Measurements from ENCODE around the gene LDLRAD4.

Gene LDLRAD4

DNA sequence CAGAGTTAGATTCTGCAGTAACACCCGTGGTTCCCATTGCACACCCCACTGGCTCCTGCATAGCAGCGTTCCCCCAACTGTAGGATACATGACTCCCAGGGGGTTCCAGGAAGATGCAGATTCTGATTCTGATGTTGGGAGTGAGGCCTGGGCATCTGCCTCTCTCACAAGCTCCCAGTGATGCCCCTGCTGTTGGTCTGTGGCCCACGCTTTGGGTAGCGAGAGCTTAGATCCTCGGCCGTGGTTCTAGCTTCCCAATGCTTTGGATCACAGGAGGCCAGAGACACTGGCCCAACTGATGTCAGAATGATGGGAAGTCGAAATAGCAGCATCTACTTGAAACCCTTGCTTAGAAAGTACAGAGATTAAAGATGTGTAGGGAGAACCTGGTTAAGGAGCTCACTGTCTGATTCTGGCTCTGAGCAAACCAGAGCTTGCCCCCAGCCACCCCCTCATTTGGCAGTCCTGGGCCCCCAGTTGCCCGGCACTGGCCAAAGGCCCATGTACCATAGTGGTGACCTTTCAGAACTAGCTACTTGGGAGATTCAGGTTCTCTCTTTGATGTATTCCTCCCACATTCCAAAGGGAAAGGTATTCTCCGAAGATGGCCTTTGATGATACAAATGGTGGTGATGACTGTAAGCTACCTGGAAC is 310.3 kb downstream of the LDLRAD4 start:
- Histone ChIP-seq H4K91ac (ENCODE audit: low read length) (no peak overlapping the region), H2BK12ac (ENCODE audit: low read length in 2 of 2) (no peak overlapping the region), H3K18ac (ENCODE audit: low read depth in 1 of 2, low read length in 2 of 2) (no peak overlapping the region), H3K14ac (ENCODE audit: low read length in 2 of 2) (no peak overlapping the region), H2BK5ac (ENCODE audit: low read depth, low read length, poor library complexity, severe bottlenecking) (no peak overlapping the region), H3K4me2 (ENCODE audit: low read length, poor library complexity, severe bottlenecking) (no peak overlapping the region), H2AK5ac (ENCODE audit: low read length, severe bottlenecking) (no peak overlapping the region), H2BK120ac (ENCODE audit: low read depth, low read length) (no peak overlapping the region), H3K27ac (ENCODE audit: low read length, poor library complexity, severe bottlenecking) (no peak overlapping the region), H3K27me3 (ENCODE audit: control insufficient read depth in 1 of 2, insufficient read depth in 1 of 2, low read length in 2 of 2) (peaks cover 0 to 12% of the 10 kb centered on the region in 2 experiments), H2BK15ac (ENCODE audit: low read depth, poor library complexity, severe bottlenecking) (no peak overlapping the region), H3K36me3 (ENCODE audit: control insufficient read depth in 1 of 2, insufficient read depth in 2 of 2, low read depth in 1 of 2, low read length in 2 of 2) (no peaks in the 10 kb centered on the region), H3K9ac (ENCODE audit: low read length) (no peak overlapping the region), H4K8ac (ENCODE audit: low read length) (no peak overlapping the region), H3K4me3 (ENCODE audit: insufficient read depth in 1 of 2, low read depth in 1 of 2, low read length in 2 of 2) (no peak overlapping the region), H3K4ac (ENCODE audit: low read depth in 1 of 2, low read length in 2 of 2) (no peak overlapping the region), H3K23ac (ENCODE audit: low read length in 2 of 2) (no peak overlapping the region), H3K9me3 (ENCODE audit: control insufficient read depth, low read length) (no peaks in the 10 kb centered on the region), H2AFZ (ENCODE audit: low read depth, low read length) (no peak overlapping the region), H3K4me1 (ENCODE audit: control insufficient read depth, insufficient read depth, low read depth, low read length) (no peaks in the 10 kb centered on the region), H3K79me1 (replicated peaks; ENCODE audit: low read length, poor library complexity, severe bottlenecking) (no peaks in the 10 kb centered on the region)
- 87% methylated on average over 9 of the region's 9 CpGs for WGBS
- DNase-seq, result no peak

DNA sequence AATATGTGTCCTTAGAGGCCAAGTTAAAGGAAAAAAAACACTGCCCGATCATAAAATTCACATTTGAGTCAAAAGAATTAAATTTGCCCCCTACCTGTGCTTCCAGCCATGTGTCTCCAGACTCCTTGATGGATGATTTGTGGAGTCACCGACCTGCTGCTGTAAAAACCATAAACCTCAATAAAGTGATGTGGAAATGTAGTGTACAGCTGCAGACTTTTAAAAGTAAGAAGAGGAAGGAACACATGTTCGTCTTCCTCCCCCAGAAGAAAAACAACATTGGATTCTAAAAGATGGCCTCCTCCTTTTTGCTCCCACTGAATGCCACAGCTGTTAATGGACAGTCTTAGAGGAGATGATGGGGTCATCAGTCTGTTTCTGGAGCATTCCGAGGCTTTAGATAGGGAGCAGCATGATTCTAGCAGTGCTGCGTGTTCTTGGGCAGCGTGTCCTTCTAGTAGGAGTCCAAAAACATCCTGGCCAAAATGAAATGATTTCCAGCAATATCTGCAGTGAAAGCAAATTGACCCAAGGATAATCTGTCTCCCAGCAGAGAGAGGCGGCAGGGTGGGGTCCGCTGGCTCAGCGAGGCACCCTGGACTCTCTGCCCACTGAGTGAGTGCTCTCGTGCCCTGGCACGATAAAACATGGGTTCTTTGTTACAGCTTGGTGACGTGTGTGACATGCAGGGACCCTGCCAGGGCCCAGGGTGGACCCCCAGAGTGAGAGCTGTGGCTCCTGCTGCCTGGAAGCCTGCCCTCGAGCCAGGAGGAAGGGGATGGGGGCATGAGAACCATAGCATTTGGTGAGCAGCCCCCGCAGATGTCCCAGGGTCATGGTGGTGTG is 311.7 kb downstream of the LDLRAD4 start:
- Histone ChIP-seq H3K9ac (ENCODE audit: low read length) (peak overlapping the region; percentile 36), H3K27ac (ENCODE audit: low read length, poor library complexity, severe bottlenecking) (no peak overlapping the region), H3K4me3 (ENCODE audit: insufficient read depth in 1 of 2, low read depth in 1 of 2, low read length in 2 of 2) (no peak overlapping the region), H4K91ac (ENCODE audit: low read length) (no peak overlapping the region), H3K14ac (ENCODE audit: low read length in 2 of 2) (no peak overlapping the region), H3K18ac (ENCODE audit: low read depth in 1 of 2, low read length in 2 of 2) (no peak overlapping the region), H4K8ac (ENCODE audit: low read length) (no peak overlapping the region), H3K9me3 (ENCODE audit: control insufficient read depth, low read length) (no peaks in the 10 kb centered on the region), H3K4me1 (ENCODE audit: control insufficient read depth, insufficient read depth, low read depth, low read length) (no peaks in the 10 kb centered on the region), H2AK5ac (ENCODE audit: low read length, severe bottlenecking) (no peak overlapping the region), H2BK12ac (ENCODE audit: low read length in 2 of 2) (no peak overlapping the region), H3K23ac (ENCODE audit: low read length in 2 of 2) (no peak overlapping the region), H2BK5ac (ENCODE audit: low read depth, low read length, poor library complexity, severe bottlenecking) (no peak overlapping the region), H3K4me2 (ENCODE audit: low read length, poor library complexity, severe bottlenecking) (no peak overlapping the region), H3K36me3 (ENCODE audit: control insufficient read depth in 1 of 2, insufficient read depth in 2 of 2, low read depth in 1 of 2, low read length in 2 of 2) (no peaks in the 10 kb centered on the region), H3K27me3 (ENCODE audit: control insufficient read depth in 1 of 2, insufficient read depth in 1 of 2, low read length in 2 of 2) (peaks cover 5 to 12% of the 10 kb centered on the region in 2 experiments), H3K79me1 (replicated peaks; ENCODE audit: low read length, poor library complexity, severe bottlenecking) (no peaks in the 10 kb centered on the region), H3K4ac (ENCODE audit: low read depth in 1 of 2, low read length in 2 of 2) (no peak overlapping the region), H2AFZ (ENCODE audit: low read depth, low read length) (no peak overlapping the region), H2BK120ac (ENCODE audit: low read depth, low read length) (no peak overlapping the region), H2BK15ac (ENCODE audit: low read depth, poor library complexity, severe bottlenecking) (no peak overlapping the region)
- DNase-seq, result no peak
- WGBS, result 89% methylated on average over 9 of the region's 14 CpGs

DNA sequence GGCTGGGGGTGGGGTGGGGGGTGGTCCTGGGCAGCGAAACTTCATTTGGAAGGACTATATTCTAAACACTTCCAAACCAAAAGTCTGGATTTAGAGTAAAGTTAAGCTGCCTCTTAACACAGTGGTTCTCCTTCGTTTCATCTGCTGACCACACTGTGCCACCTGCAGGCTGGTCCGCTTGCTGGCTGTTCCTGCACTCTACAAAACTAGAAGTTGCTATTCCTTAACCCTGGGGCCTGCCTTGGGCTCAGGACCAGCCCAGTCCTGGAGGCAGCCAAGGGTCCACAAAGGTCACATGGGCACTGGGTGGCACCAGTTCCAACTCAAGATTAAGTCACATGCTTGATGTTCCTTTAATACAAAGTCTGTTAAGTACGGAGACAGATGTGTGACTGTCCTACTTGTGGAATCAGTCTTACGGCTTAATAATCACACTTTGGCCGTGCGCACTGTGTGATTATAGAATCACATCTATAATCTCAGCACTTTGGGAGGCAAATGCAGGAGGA is 312.4 kb downstream of the LDLRAD4 start:
- no peak overlapping the region for H2BK5ac ChIP-seq (ENCODE audit: low read depth, low read length, poor library complexity, severe bottlenecking)
- H2BK15ac ChIP-seq (ENCODE audit: low read depth, poor library complexity, severe bottlenecking), result no peak overlapping the region
- H3K4me3 ChIP-seq (ENCODE audit: insufficient read depth in 1 of 2, low read depth in 1 of 2, low read length in 2 of 2), result no peak overlapping the region
- no peak overlapping the region for H3K27ac ChIP-seq (ENCODE audit: low read length, poor library complexity, severe bottlenecking)
- H3K27me3 ChIP-seq (ENCODE audit: control insufficient read depth in 1 of 2, insufficient read depth in 1 of 2, low read length in 2 of 2), result peaks cover 5 to 12% of the 10 kb centered on the region in 2 experiments
- no peak overlapping the region for H2AFZ ChIP-seq (ENCODE audit: low read depth, low read length)
- 75% methylated on average over 6 of the region's 7 CpGs for WGBS
- no peak overlapping the region for H2BK120ac ChIP-seq (ENCODE audit: low read depth, low read length)
- no peak overlapping the region for H3K18ac ChIP-seq (ENCODE audit: low read depth in 1 of 2, low read length in 2 of 2)
- no peak for DNase-seq
- H3K36me3 ChIP-seq (ENCODE audit: control insufficient read depth in 1 of 2, insufficient read depth in 2 of 2, low read depth in 1 of 2, low read length in 2 of 2), result no peaks in the 10 kb centered on the region
- H3K79me1 ChIP-seq (replicated peaks; ENCODE audit: low read length, poor library complexity, severe bottlenecking), result no peaks in the 10 kb centered on the region
- H3K23ac ChIP-seq (ENCODE audit: low read length in 2 of 2), result no peak overlapping the region
- H3K4me2 ChIP-seq (ENCODE audit: low read length, poor library complexity, severe bottlenecking), result no peak overlapping the region
- no peak overlapping the region for H4K8ac ChIP-seq (ENCODE audit: low read length)
- H3K4ac ChIP-seq (ENCODE audit: low read depth in 1 of 2, low read length in 2 of 2), result no peak overlapping the region
- H2BK12ac ChIP-seq (ENCODE audit: low read length in 2 of 2), result no peak overlapping the region
- no peak overlapping the region for H3K9ac ChIP-seq (ENCODE audit: low read length)
- H3K4me1 ChIP-seq (ENCODE audit: control insufficient read depth, insufficient read depth, low read depth, low read length), result no peaks in the 10 kb centered on the region
- no peak overlapping the region for H4K91ac ChIP-seq (ENCODE audit: low read length)
- no peak overlapping the region for H2AK5ac ChIP-seq (ENCODE audit: low read length, severe bottlenecking)
- no peaks in the 10 kb centered on the region for H3K9me3 ChIP-seq (ENCODE audit: control insufficient read depth, low read length)
- no peak overlapping the region for H3K14ac ChIP-seq (ENCODE audit: low read length in 2 of 2)

DNA sequence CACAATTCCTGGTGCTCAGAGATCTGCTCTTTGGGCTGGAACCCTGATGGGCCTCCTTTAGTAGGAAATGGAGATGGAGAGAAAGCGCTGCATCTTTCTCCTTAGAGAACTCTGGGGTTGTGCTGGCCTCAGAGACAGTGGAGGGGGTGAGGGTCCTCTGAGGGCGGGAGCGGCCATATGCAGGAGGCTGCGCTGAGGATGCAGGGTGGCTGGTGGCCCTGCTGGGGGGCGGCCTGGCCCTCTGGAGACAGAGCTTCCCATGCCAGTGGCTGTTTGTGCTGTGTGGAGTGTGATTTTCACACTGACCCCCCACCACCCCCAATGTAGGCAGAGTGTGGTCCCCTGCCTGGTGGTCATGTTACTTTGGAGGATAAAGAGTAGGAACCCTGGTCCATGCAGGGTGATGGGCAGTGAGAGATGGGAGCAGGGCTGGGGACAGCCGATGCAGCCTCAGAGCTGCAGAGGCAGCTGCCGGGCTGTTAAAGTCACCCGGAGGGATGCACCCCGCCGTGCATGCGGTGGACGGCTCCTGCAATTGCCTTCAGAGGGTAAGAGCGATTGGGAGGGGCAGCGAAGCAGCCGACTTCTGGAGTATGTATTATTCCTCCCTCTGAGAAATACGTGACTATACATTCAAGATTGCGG is 313.2 kb downstream of the LDLRAD4 start:
- WGBS, result 86% methylated on average over 16 of the region's 17 CpGs
- no peak overlapping the region for H3K18ac ChIP-seq (ENCODE audit: low read depth in 1 of 2, low read length in 2 of 2)
- peaks cover 5 to 12% of the 10 kb centered on the region in 2 experiments for H3K27me3 ChIP-seq (ENCODE audit: control insufficient read depth in 1 of 2, insufficient read depth in 1 of 2, low read length in 2 of 2)

More for the DNA sequence above, 313.2 kb downstream of the LDLRAD4 start:
- Histone ChIP-seq H3K4ac (ENCODE audit: low read depth in 1 of 2, low read length in 2 of 2) (no peak overlapping the region), H3K23ac (ENCODE audit: low read length in 2 of 2) (no peak overlapping the region), H3K14ac (ENCODE audit: low read length in 2 of 2) (no peak overlapping the region), H3K9me3 (ENCODE audit: control insufficient read depth, low read length) (no peaks in the 10 kb centered on the region), H3K4me2 (ENCODE audit: low read length, poor library complexity, severe bottlenecking) (no peak overlapping the region), H3K4me1 (ENCODE audit: control insufficient read depth, insufficient read depth, low read depth, low read length) (no peaks in the 10 kb centered on the region), H3K36me3 (ENCODE audit: control insufficient read depth in 1 of 2, insufficient read depth in 2 of 2, low read depth in 1 of 2, low read length in 2 of 2) (no peaks in the 10 kb centered on the region), H2AK5ac (ENCODE audit: low read length, severe bottlenecking) (no peak overlapping the region), H2AFZ (ENCODE audit: low read depth, low read length) (no peak overlapping the region), H3K79me1 (replicated peaks; ENCODE audit: low read length, poor library complexity, severe bottlenecking) (no peaks in the 10 kb centered on the region), H2BK15ac (ENCODE audit: low read depth, poor library complexity, severe bottlenecking) (no peak overlapping the region), H2BK12ac (ENCODE audit: low read length in 2 of 2) (no peak overlapping the region), H3K4me3 (ENCODE audit: insufficient read depth in 1 of 2, low read depth in 1 of 2, low read length in 2 of 2) (no peak overlapping the region), H2BK120ac (ENCODE audit: low read depth, low read length) (no peak overlapping the region), H4K8ac (ENCODE audit: low read length) (no peak overlapping the region), H4K91ac (ENCODE audit: low read length) (no peak overlapping the region), H3K27ac (ENCODE audit: low read length, poor library complexity, severe bottlenecking) (no peak overlapping the region), H3K9ac (ENCODE audit: low read length) (no peak overlapping the region), H2BK5ac (ENCODE audit: low read depth, low read length, poor library complexity, severe bottlenecking) (no peak overlapping the region)
- no peak for DNase-seq

Measured in mesenchymal stem cell (in vitro differentiated cells and primary cell).